HG02943 (cell line): ENCODE results near the gene CD99L2.
A peak's percentile ranks its signal among the peaks of the same experiment; 100 is the strongest.

Source experiments
- ATAC-seq: cut with Tn5 transposase; IDR thresholded peaks from one replicate; pipeline ENCODE4 v1.9.1; 2021; ENCODE audit warnings: mild to moderate bottlenecking, low read depth, moderate library complexity; ENCODE audit not compliant: unreplicated experiment

CD99L2 gene

GRCh38 chrX:150898343-150899190, at the start of gene CD99L2:
CD99L2 (minus strand) TSS chrX:150898668; CDS start chrX:150898588, 80 bp downstream.
- ATAC-seq: peak; percentile 74

GRCh38 chrX:150944233-150944632, 45.8 kb upstream of the CD99L2 start:
- ATAC-seq: no peak

GRCh38 chrX:150942942-150943594, 44.6 kb upstream of the CD99L2 start:
- no peak for ATAC-seq

- ATAC-seq: no peak
Measured at GRCh38 chrX:150941580-150941979, 43.1 kb upstream of the CD99L2 start.

GRCh38 chrX:150940844-150941495, 42.5 kb upstream of the CD99L2 start:
- no peak for ATAC-seq

- ATAC-seq: no peak
Measured at GRCh38 chrX:150936556-150936955, 38.1 kb upstream of the CD99L2 start.

- no peak for ATAC-seq
Measured at GRCh38 chrX:150935467-150935866, 37.0 kb upstream of the CD99L2 start.

- no peak for ATAC-seq
Measured at GRCh38 chrX:150934453-150934852, 36.0 kb upstream of the CD99L2 start.

- ATAC-seq: no peak
Measured at GRCh38 chrX:150933945-150934350, 35.5 kb upstream of the CD99L2 start.

- ATAC-seq: no peak
Measured at GRCh38 chrX:150929058-150929457, 30.6 kb upstream of the CD99L2 start.

GRCh38 chrX:150926791-150927190, 28.3 kb upstream of the CD99L2 start:
- no peak for ATAC-seq

GRCh38 chrX:150926304-150926703, 27.8 kb upstream of the CD99L2 start:
- no peak for ATAC-seq

GRCh38 chrX:150919401-150919800, 20.9 kb upstream of the CD99L2 start:
- ATAC-seq: no peak

GRCh38 chrX:150913511-150913910, 15.0 kb upstream of the CD99L2 start:
- ATAC-seq: no peak

- ATAC-seq: no peak
Measured at GRCh38 chrX:150907474-150907873, 9.0 kb upstream of the CD99L2 start.

- no peak for ATAC-seq
Measured at GRCh38 chrX:150906694-150907093, 8.2 kb upstream of the CD99L2 start.

- no peak for ATAC-seq
Measured at GRCh38 chrX:150905293-150905692, 6.8 kb upstream of the CD99L2 start.

- no peak for ATAC-seq
Measured at GRCh38 chrX:150903110-150903508, 4.6 kb upstream of the CD99L2 start.

- no peak for ATAC-seq
Measured at GRCh38 chrX:150902434-150903109, 4.1 kb upstream of the CD99L2 start.

- peak; percentile 53 for ATAC-seq
Measured at GRCh38 chrX:150899191-150899757, 806 bp upstream of the CD99L2 start.
